IMR-90 (cell line): ENCODE results near the gene DVL2. TPM values are rescaled to one million over a fixed set of nuclear protein-coding genes. Genes with fewer than 3 reads are reported as not detected.

Experiments
- RCOR1 ChIP-seq: IDR thresholded peaks from 2 replicates; pipeline ENCODE4 v1.6.1; 2012; ENCODE audit warnings: mild to moderate bottlenecking, low read length, improper control_type of control experiment; ENCODE audit not compliant: insufficient replicate concordance
- microRNA-seq, 2 experiments: library from miRNA; stranded (forward) in 1 of 2; unstranded in 1 of 2; fragments of 10-50 nt in 1 of 2; fragments of <30 nt in 1 of 2; gene quantifications in 1 of 2; microRNA quantifications in 1 of 2; one replicate each; pipeline versions ENCODE3 to v1.1.0; 2013 to 2020; ENCODE audit not compliant: insufficient read depth in 1 of 2, insufficient read length in 1 of 2, unreplicated experiment in 1 of 2
- polyA plus RNA-seq, 3 experiments: library from polyadenylated mRNA; depleted of rRNA; stranded (reverse); fragments of >200 nt; gene quantifications; 2 replicates each; pipeline ENCODE4 v1.2.3, GENCODE V29; 2012; ENCODE audit warnings: low replicate concordance in 1 of 3
- small RNA-seq, 5 experiments: library from RNA; depleted of rRNA; stranded (forward); fragments of <200 nt; gene quantifications; one replicate each; pipeline ENCODE3, GENCODE V24; 2012
- total RNA-seq: library from RNA; depleted of rRNA; stranded (reverse); fragments of >200 nt; gene quantifications from 2 replicates; pipeline ENCODE4 v1.2.3, GENCODE V29; 2012; rRNA removed

The DVL2 gene
- total and polyA plus RNA-seq, 2 of the 4 experiments (the other 2 are of a cell fraction): 11.8 to 21.3 TPM

- TF ChIP-seq RCOR1: no peak
Measured at GRCh38 chr17:7176107-7176840, 58.0 kb downstream of the DVL2 start (continued).

Small RNA genes lying within 50 kb of the gene (microRNA-seq; reads per million reads assigned to microRNA genes)
- gene AC120057.4 (ENCODE audit: insufficient read depth, insufficient read length) (not detected), gene MIR324 (ENCODE audit: insufficient read depth in 1 of 2, insufficient read length in 1 of 2, unreplicated experiment in 1 of 2) (432 to 1,785 reads per million in 2 experiments), gene RF00019 (ENCODE audit: insufficient read depth, insufficient read length) (not detected)

Small RNA genes lying within 50 kb of the gene (small RNA-seq; reads per million reads assigned to genes)
- gene AC120057.4: 0 reads per million in 5 experiments
- 29.3 to 4,859 (median 1,963) reads per million in 5 experiments for gene MIR324
- 0 reads per million in 5 experiments for gene RF00019

Other genes starting within 250 kb of the DVL2 start
Only the 30 nearest of the 36 such genes appear.
- under 0.01 and 0.18 TPM in 2 replicates for gene SLC16A13, start 198.5 kb downstream of the DVL2 start, total RNA-seq
- 2.2 and 2.3 TPM in 2 replicates for gene SLC16A13, start 198.5 kb downstream of the DVL2 start, polyA plus RNA-seq (2012; rRNA removed)
- gene SLC16A11, start 190.4 kb downstream of the DVL2 start, total RNA-seq: not detected in 2 replicates
- gene SLC16A11, start 190.4 kb downstream of the DVL2 start, polyA plus RNA-seq (2012; rRNA removed): not detected in 2 replicates
- not detected in 2 replicates for gene CLEC10A, start 154.3 kb downstream of the DVL2 start, total RNA-seq
- gene CLEC10A, start 154.3 kb downstream of the DVL2 start, polyA plus RNA-seq (2012; rRNA removed): not detected in 2 replicates
- not detected in 2 replicates for gene ASGR2, start 119.7 kb downstream of the DVL2 start, total RNA-seq
- gene ASGR2, start 119.7 kb downstream of the DVL2 start, polyA plus RNA-seq (2012; rRNA removed): not detected in 2 replicates
- 1.3 and 1.9 TPM in 2 replicates for gene ASGR1, start 55.1 kb downstream of the DVL2 start, total RNA-seq
- gene ASGR1, start 55.1 kb downstream of the DVL2 start, polyA plus RNA-seq (2012; rRNA removed): 3.8 and 4.2 TPM in 2 replicates
- gene DLG4, start 14.7 kb downstream of the DVL2 start, total RNA-seq: 8.1 and 8.2 TPM in 2 replicates
- 28.5 and 30.5 TPM in 2 replicates for gene DLG4, start 14.7 kb downstream of the DVL2 start, polyA plus RNA-seq (2012; rRNA removed)
- gene ACADVL, start 14.6 kb downstream of the DVL2 start, total RNA-seq: 129 and 139 TPM in 2 replicates
- gene ACADVL, start 14.6 kb downstream of the DVL2 start, polyA plus RNA-seq (2012; rRNA removed): 752 and 844 TPM in 2 replicates
- 44.8 and 45.5 TPM in 2 replicates for gene PHF23, start 4.9 kb upstream of the DVL2 start, total RNA-seq
- 54.4 and 58.5 TPM in 2 replicates for gene PHF23, start 4.9 kb upstream of the DVL2 start, polyA plus RNA-seq (2012; rRNA removed)
- 70.8 and 77.8 TPM in 2 replicates for gene GABARAP, start 7.9 kb upstream of the DVL2 start, total RNA-seq
- 702 and 780 TPM in 2 replicates for gene GABARAP, start 7.9 kb upstream of the DVL2 start, polyA plus RNA-seq (2012; rRNA removed)
- gene CTDNEP1, start 17.2 kb upstream of the DVL2 start, total RNA-seq: 18.3 and 23.8 TPM in 2 replicates
- gene CTDNEP1, start 17.2 kb upstream of the DVL2 start, polyA plus RNA-seq (2012; rRNA removed): 132 TPM in 2 replicates
- 46.6 and 48.0 TPM in 2 replicates for gene ELP5, start 17.7 kb upstream of the DVL2 start, total RNA-seq
- 38.6 and 39.3 TPM in 2 replicates for gene ELP5, start 17.7 kb upstream of the DVL2 start, polyA plus RNA-seq (2012; rRNA removed)
- 0.56 and 1.4 TPM in 2 replicates for gene CLDN7, start 28.0 kb upstream of the DVL2 start, total RNA-seq
- 1.4 and 2.8 TPM in 2 replicates for gene CLDN7, start 28.0 kb upstream of the DVL2 start, polyA plus RNA-seq (2012; rRNA removed)
- under 0.01 TPM in 1 of 2 replicates, not detected in the other for gene SLC2A4, start 47.2 kb upstream of the DVL2 start, total RNA-seq
- 0.07 TPM in 2 replicates for gene SLC2A4, start 47.2 kb upstream of the DVL2 start, polyA plus RNA-seq (2012; rRNA removed)
- gene YBX2, start 60.1 kb upstream of the DVL2 start, total RNA-seq: not detected in 2 replicates
- gene YBX2, start 60.1 kb upstream of the DVL2 start, polyA plus RNA-seq (2012; rRNA removed): 0.17 TPM in 1 of 2 replicates, not detected in the other
- 718 and 883 TPM in 2 replicates for gene EIF5A, start 73.1 kb upstream of the DVL2 start, total RNA-seq
- 660 and 782 TPM in 2 replicates for gene EIF5A, start 73.1 kb upstream of the DVL2 start, polyA plus RNA-seq (2012; rRNA removed)
- gene GPS2, start 80.8 kb upstream of the DVL2 start, total RNA-seq: 36.2 and 37.5 TPM in 2 replicates
- 47.5 and 50.9 TPM in 2 replicates for gene GPS2, start 80.8 kb upstream of the DVL2 start, polyA plus RNA-seq (2012; rRNA removed)
- gene NEURL4, start 94.8 kb upstream of the DVL2 start, total RNA-seq: 8.4 and 9.2 TPM in 2 replicates
- gene NEURL4, start 94.8 kb upstream of the DVL2 start, polyA plus RNA-seq (2012; rRNA removed): 23.3 and 26.3 TPM in 2 replicates
- under 0.01 and 0.83 TPM in 2 replicates for gene ACAP1, start 102.0 kb upstream of the DVL2 start, total RNA-seq
- 2.1 and 2.3 TPM in 2 replicates for gene ACAP1, start 102.0 kb upstream of the DVL2 start, polyA plus RNA-seq (2012; rRNA removed)
- gene KCTD11, start 117.6 kb upstream of the DVL2 start, total RNA-seq: 10.6 and 10.8 TPM in 2 replicates
- gene KCTD11, start 117.6 kb upstream of the DVL2 start, polyA plus RNA-seq (2012; rRNA removed): 14.4 and 16.4 TPM in 2 replicates
- not detected in 2 replicates for gene TMEM95, start 120.6 kb upstream of the DVL2 start, total RNA-seq
- gene TMEM95, start 120.6 kb upstream of the DVL2 start, polyA plus RNA-seq (2012; rRNA removed): not detected in 2 replicates
- under 0.01 and 0.54 TPM in 2 replicates for gene TNK1, start 146.6 kb upstream of the DVL2 start, total RNA-seq
- 0.44 and 0.55 TPM in 2 replicates for gene TNK1, start 146.6 kb upstream of the DVL2 start, polyA plus RNA-seq (2012; rRNA removed)
- gene PLSCR3, start 160.0 kb upstream of the DVL2 start, total RNA-seq: 6.1 and 6.4 TPM in 2 replicates
- gene PLSCR3, start 160.0 kb upstream of the DVL2 start, polyA plus RNA-seq (2012; rRNA removed): 116 and 131 TPM in 2 replicates
- gene TMEM256, start 169.6 kb upstream of the DVL2 start, total RNA-seq: 35.3 and 38.4 TPM in 2 replicates
- gene TMEM256, start 169.6 kb upstream of the DVL2 start, polyA plus RNA-seq (2012; rRNA removed): 174 and 252 TPM in 2 replicates
- 1.7 and 1.8 TPM in 2 replicates for gene NLGN2, start 173.3 kb upstream of the DVL2 start, total RNA-seq
- 36.7 and 38.1 TPM in 2 replicates for gene NLGN2, start 173.3 kb upstream of the DVL2 start, polyA plus RNA-seq (2012; rRNA removed)
- gene SPEM1, start 185.8 kb upstream of the DVL2 start, total RNA-seq: not detected in 2 replicates
- not detected in 2 replicates for gene SPEM1, start 185.8 kb upstream of the DVL2 start, polyA plus RNA-seq (2012; rRNA removed)
- not detected in 2 replicates for gene SPEM2, start 191.1 kb upstream of the DVL2 start, total RNA-seq
- gene SPEM2, start 191.1 kb upstream of the DVL2 start, polyA plus RNA-seq (2012; rRNA removed): not detected in 2 replicates
- not detected in 2 replicates for gene SPEM3, start 194.3 kb upstream of the DVL2 start, total RNA-seq
- not detected in 2 replicates for gene SPEM3, start 194.3 kb upstream of the DVL2 start, polyA plus RNA-seq (2012; rRNA removed)
- gene TMEM102, start 200.9 kb upstream of the DVL2 start, total RNA-seq: 1.1 and 1.4 TPM in 2 replicates
- gene TMEM102, start 200.9 kb upstream of the DVL2 start, polyA plus RNA-seq (2012; rRNA removed): 2.2 and 2.3 TPM in 2 replicates
- gene FGF11, start 205.0 kb upstream of the DVL2 start, total RNA-seq: 0.18 and 0.28 TPM in 2 replicates
- gene FGF11, start 205.0 kb upstream of the DVL2 start, polyA plus RNA-seq (2012; rRNA removed): 0.99 and 1.1 TPM in 2 replicates
- 4.2 and 4.3 TPM in 2 replicates for gene CHRNB1, start 210.5 kb upstream of the DVL2 start, total RNA-seq
- gene CHRNB1, start 210.5 kb upstream of the DVL2 start, polyA plus RNA-seq (2012; rRNA removed): 6.0 and 6.4 TPM in 2 replicates